GM18499 (cell line): ENCODE results near the gene NOD1.

ENCODE experiments used
- ATAC-seq: cut with Tn5 transposase; IDR thresholded peaks from one replicate; pipeline ENCODE4 v1.9.1; 2021; ENCODE audit warnings: moderate number of reproducible peaks; ENCODE audit not compliant: insufficient read depth, unreplicated experiment

NOD1 gene

DNA sequence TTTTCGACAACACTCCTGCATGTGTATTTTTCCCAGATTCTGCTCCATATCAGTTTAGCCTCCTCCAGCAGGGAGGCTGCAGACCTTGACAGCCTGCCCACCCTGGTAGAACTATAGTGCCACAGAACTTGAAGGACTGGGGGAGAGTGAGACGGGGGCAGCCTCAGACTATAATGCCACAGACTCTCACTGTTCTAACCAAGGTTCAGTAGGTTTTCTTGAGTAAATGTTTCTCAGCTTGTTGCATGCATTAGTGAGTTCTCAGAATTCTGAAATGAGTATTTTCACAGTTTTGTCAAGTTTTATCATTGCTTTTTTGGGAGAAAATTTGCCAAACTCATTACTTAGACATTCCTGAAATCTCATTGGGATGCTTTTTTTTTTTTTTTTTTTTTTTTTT lies 98.3 kb downstream of the NOD1 start:
- no peak for ATAC-seq

DNA sequence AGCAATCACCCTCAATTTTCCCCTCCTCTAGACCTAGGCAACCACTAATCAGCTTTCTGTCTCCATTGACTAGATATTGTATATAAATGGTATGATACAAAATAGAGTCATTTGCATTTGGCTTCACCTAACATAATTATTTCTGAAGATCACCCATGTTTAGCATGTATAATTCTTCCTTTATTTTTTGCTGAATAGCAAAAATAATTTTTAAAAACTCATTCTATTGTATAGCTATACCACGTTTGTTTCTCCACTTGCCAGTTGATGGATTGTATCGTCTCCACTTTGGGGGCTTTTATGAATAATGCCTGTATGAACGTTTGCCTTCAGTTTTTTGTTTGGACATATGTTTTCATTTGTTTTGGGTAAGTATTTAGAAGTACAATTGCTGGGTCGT lies 98.8 kb downstream of the NOD1 start:
- no peak for ATAC-seq

DNA sequence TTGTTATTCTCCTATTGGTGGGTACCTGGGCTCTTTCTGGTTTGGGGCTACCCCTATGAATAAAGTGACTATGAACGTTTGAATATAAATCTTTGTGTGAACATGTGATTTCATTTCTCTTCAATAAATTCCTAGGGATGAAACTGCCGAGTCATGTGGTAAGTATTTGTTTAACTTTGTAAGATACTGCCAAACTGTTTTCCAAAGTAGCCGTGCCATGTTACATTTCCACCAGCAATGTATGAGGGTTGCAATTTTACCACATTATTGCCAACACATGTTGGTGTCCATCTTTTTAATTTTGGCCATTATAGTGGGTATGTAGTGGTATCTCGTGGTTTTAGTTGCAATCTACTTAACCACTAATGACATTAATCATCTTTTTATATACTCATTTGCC lies 99.5 kb downstream of the NOD1 start:
- ATAC-seq: no peak

- no peak for ATAC-seq
Observed at GRCh38 chr7:30378275-30378674, 100.3 kb downstream of the NOD1 start.
